ENCODE measurements around the gene SMCR8. TPM values are rescaled to one million over a fixed set of nuclear protein-coding genes. Genes with fewer than 3 reads are reported as not detected.

SMCR8 gene
- total and polyA plus RNA-seq, 2 of the 4 experiments (the other 2 are of a cell fraction), result 7.1 to 10.9 TPM

- intact Hi-C loops (cut with micrococcal nuclease), result no loop called here
- H3K4me2 ChIP-seq (ENCODE audit: low read depth, low read length), result no peak overlapping the region
- no peaks in the 10 kb centered on the region for H3K36me3 ChIP-seq (ENCODE audit: control insufficient read depth, insufficient read depth, low read length)
- H2BK5ac ChIP-seq (ENCODE audit: low read depth, low read length, poor library complexity, severe bottlenecking), result no peak overlapping the region
- no peak overlapping the region for H4K8ac ChIP-seq (ENCODE audit: low read depth in 2 of 2, low read length in 2 of 2)
- H3K56ac ChIP-seq (ENCODE audit: extremely low read depth, insufficient read depth, low read length), result no peak overlapping the region
- no peak overlapping the region for H2AK5ac ChIP-seq (ENCODE audit: low read depth, low read length)
- H3K4ac ChIP-seq (ENCODE audit: low read depth, low read length), result no peak overlapping the region
- H3K4me1 ChIP-seq (ENCODE audit: control insufficient read depth, insufficient read depth, low read length), result 0 out of 2 replicates have a peak, but pooled peaks cover 1% of the 10 kb centered on the region
- H2BK20ac ChIP-seq (ENCODE audit: low read depth, low read length), result no peak overlapping the region
- no peak overlapping the region for H2BK15ac ChIP-seq (ENCODE audit: low read depth, low read length)
- H3K9me1 ChIP-seq (ENCODE audit: insufficient read depth, low read length), result no peaks in the 10 kb centered on the region
- H3K4me3 ChIP-seq (ENCODE audit: insufficient read depth, low read depth, low read length), result no peak overlapping the region
- no CpG with 5 or more reads among the region's 8 CpGs for WGBS, 2 experiments (ENCODE audit: extremely low coverage in 2 of 2, insufficient read length in 1 of 2)
- H3K27me3 ChIP-seq (ENCODE audit: control insufficient read depth, insufficient read depth, low read length), result peaks cover 3% of the 10 kb centered on the region
- TF ChIP-seq MXI1 (IDR thresholded peaks at IDR 0.05; ENCODE audit: borderline replicate concordance, low read depth, low read length) (no peak), FOS (IDR thresholded peaks at IDR 0.05; ENCODE audit: low read depth, low read length) (no peak), NFE2L2 (IDR thresholded peaks at IDR 0.05; ENCODE audit: low read depth, low read length) (no peak), USF2 (IDR thresholded peaks at IDR 0.05; ENCODE audit: low read depth, low read length) (no peak), MAFK (IDR thresholded peaks at IDR 0.05; ENCODE audit: low read depth, low read length) (no peak), RFX5 (IDR thresholded peaks at IDR 0.05; ENCODE audit: low read depth, low read length) (no peak), ELK1 (IDR thresholded peaks at IDR 0.05; ENCODE audit: borderline replicate concordance, low read depth, low read length) (no peak), CHD1 (IDR thresholded peaks at IDR 0.05; ENCODE audit: low read depth, low read length) (no peak), POLR2A (IDR thresholded peaks at IDR 0.05; ENCODE audit: low read depth, low read length) (no peak), SMC3 (IDR thresholded peaks at IDR 0.05; ENCODE audit: low read depth, low read length) (no peak), CEBPB (IDR thresholded peaks at IDR 0.05; ENCODE audit: low read depth, low read length) (no peak), RCOR1 (IDR thresholded peaks at IDR 0.05; ENCODE audit: insufficient replicate concordance, low read length) (no peak), RAD21 (IDR thresholded peaks at IDR 0.05; ENCODE audit: low read length) (no peak), MAZ (IDR thresholded peaks at IDR 0.05; ENCODE audit: borderline replicate concordance, low read depth, low read length) (no peak), BHLHE40 (IDR thresholded peaks at IDR 0.05; ENCODE audit: low read depth, low read length) (no peak), CTCF (conservative IDR thresholded peaks at IDR 0.05; ENCODE audit: low read depth, low read length) (no peak)
- no peak overlapping the region for H3K14ac ChIP-seq (replicated peaks; ENCODE audit: low read depth, low read length)
- ChIA-PET POLR2A (ENCODE audit: unreplicated experiment) (no interaction called here), CTCF (no interaction called here)
- H4K5ac ChIP-seq (ENCODE audit: low read depth, low read length), result no peak overlapping the region
- no peak overlapping the region for H3K27ac ChIP-seq (ENCODE audit: insufficient read depth, low read length)
- no peak overlapping the region for H3K9ac ChIP-seq (ENCODE audit: low read depth, low read length)
- in situ Hi-C loops (cut with MboI; ENCODE audit: low sequenced_read_pairs), result no loop called here
- H3K79me1 ChIP-seq (ENCODE audit: low read depth in 1 of 2, low read length in 2 of 2), result no peaks in the 10 kb centered on the region
- H3K9me3 ChIP-seq (ENCODE audit: control insufficient read depth, insufficient read depth, low read length), result no peaks in the 10 kb centered on the region
- dilution Hi-C loops (cut with HindIII; ENCODE audit: low sequenced_read_pairs, unreplicated experiment), result no loop called here
- BruUV-seq (replicated peaks), result no TSS peak
- no peak overlapping the region for H3K18ac ChIP-seq (ENCODE audit: low read depth, low read length)
- no peak overlapping the region for H2AK9ac ChIP-seq (replicated peaks; ENCODE audit: low read depth, low read length, poor library complexity)
- no peaks in the 10 kb centered on the region for H4K20me1 ChIP-seq (ENCODE audit: insufficient read depth, low read length)
- H2BK120ac ChIP-seq (ENCODE audit: low read depth, low read length), result no peak overlapping the region
- H2AFZ ChIP-seq (replicated peaks; ENCODE audit: low read length, poor library complexity), result no peak overlapping the region
- ATAC-seq (ENCODE audit: low read depth), result no peak
- no peak overlapping the region for H4K91ac ChIP-seq (ENCODE audit: insufficient read depth, low read depth, low read length)
- no peak overlapping the region for H3K23ac ChIP-seq (ENCODE audit: low read depth, low read length)
- no peak for DNase-seq
Observed at GRCh38 chr17:18368946-18369345, 53.9 kb downstream of the SMCR8 start.

All from IMR-90 (cell line).